Progenitor cell of endocrine pancreas (in vitro differentiated cells): ENCODE data around the gene TMEM271. TPM values are rescaled to one million over a fixed set of nuclear protein-coding genes. Genes with fewer than 3 reads are reported as not detected.

Source experiments
- DNase-seq: peaks from one replicate; pipeline ENCODE4 v3.0.0; 2021; ENCODE audit warnings: low spot score; ENCODE audit not compliant: unreplicated experiment
- H3K27ac Mint-ChIP-seq: 2 replicates; pipeline ENCODE4 v1.8.0; 2021; ENCODE audit warnings: mild to moderate bottlenecking, moderate library complexity, mixed read lengths
- H3K27me3 Mint-ChIP-seq: 2 replicates; pipeline ENCODE4 v1.8.0; 2021; ENCODE audit warnings: mixed read lengths
- H3K36me3 Mint-ChIP-seq: 2 replicates; pipeline ENCODE4 v1.8.0; 2022; ENCODE audit warnings: mixed read lengths; ENCODE audit not compliant: insufficient read depth
- H3K4me1 Mint-ChIP-seq: 2 replicates; pipeline ENCODE4 v1.8.0; 2021; ENCODE audit warnings: low read depth, mixed read lengths
- H3K4me3 Mint-ChIP-seq: 2 replicates; pipeline ENCODE4 v1.8.0; 2021; ENCODE audit warnings: low read depth, mild to moderate bottlenecking, moderate library complexity, mixed read lengths
- H3K9me3 Mint-ChIP-seq: 2 replicates; pipeline ENCODE4 v1.8.0; 2021; ENCODE audit warnings: low read depth, mixed read lengths
- CTCF ChIP-seq: fragments of 200-600 bp; sonication (generic); IDR thresholded peaks from one replicate; pipeline ENCODE4 v1.5.0; 2021; ENCODE audit warnings: antibody characterized with exemption, mild to moderate bottlenecking; ENCODE audit not compliant: unreplicated experiment
- total RNA-seq: library from RNA; stranded (reverse); gene quantifications from 2 replicates; pipeline ENCODE4 v1.2.1, GENCODE V29; 2021

Gene TMEM271
- total RNA-seq, 1 donor from 2014 or later, result not detected

GRCh38 chr4:548976-549375 is 27.1 kb downstream of the TMEM271 start:
- no peak for DNase-seq
- Mint-ChIP-seq H3K27me3 (peaks cover 24% of the 10 kb centered on the region), H3K27ac (no peak overlapping the region), H3K4me3 (no peak overlapping the region), H3K9me3 (peaks cover 15% of the 10 kb centered on the region), H3K36me3 (no peaks in the 10 kb centered on the region), H3K4me1 (no peaks in the 10 kb centered on the region)
- TF ChIP-seq CTCF, result no peak

- TF ChIP-seq CTCF, result no peak
- Mint-ChIP-seq H3K9me3 (no peaks in the 10 kb centered on the region), H3K27me3 (peaks cover 31% of the 10 kb centered on the region), H3K4me3 (no peak overlapping the region), H3K27ac (no peak overlapping the region), H3K4me1 (no peaks in the 10 kb centered on the region), H3K36me3 (no peaks in the 10 kb centered on the region)
- DNase-seq, result no peak
These were observed 30.5 kb downstream of the TMEM271 start for GRCh38 chr4:545612-546011.

GRCh38 chr4:544386-545105 is 31.5 kb downstream of the TMEM271 start:
- Mint-ChIP-seq H3K36me3 (no peaks in the 10 kb centered on the region), H3K4me3 (no peak overlapping the region)

GRCh38 chr4:541271-541670 is 34.8 kb downstream of the TMEM271 start:
- Mint-ChIP-seq H3K27ac (no peak overlapping the region), H3K9me3 (no peaks in the 10 kb centered on the region), H3K27me3 (peaks cover 21% of the 10 kb centered on the region), H3K4me1 (no peaks in the 10 kb centered on the region), H3K36me3 (no peaks in the 10 kb centered on the region), H3K4me3 (no peak overlapping the region)
- TF ChIP-seq CTCF, result no peak
- DNase-seq, result no peak

More at GRCh38 chr4:544386-545105, 31.5 kb downstream of the TMEM271 start:
- TF ChIP-seq CTCF, result no peak
- no peak for DNase-seq
- Mint-ChIP-seq H3K27ac (no peak overlapping the region), H3K9me3 (no peaks in the 10 kb centered on the region), H3K27me3 (peaks cover 30% of the 10 kb centered on the region), H3K4me1 (no peaks in the 10 kb centered on the region)

- no peak for DNase-seq
- peaks cover 2% of the 10 kb centered on the region for H3K36me3 Mint-ChIP-seq
- no peak for TF ChIP-seq CTCF
- no peak overlapping the region for H3K4me3 Mint-ChIP-seq
- H3K27me3 Mint-ChIP-seq, result peaks cover 4% of the 10 kb centered on the region
- no peaks in the 10 kb centered on the region for H3K4me1 Mint-ChIP-seq
- H3K27ac Mint-ChIP-seq, result no peak overlapping the region
- H3K9me3 Mint-ChIP-seq, result no peaks in the 10 kb centered on the region
These were observed 37.5 kb downstream of the TMEM271 start for GRCh38 chr4:538542-539142.
